HepG2 (cell line): ENCODE data around the gene NEDD4.

ENCODE experiments used
- HCFC1 ChIP-seq: fragments of 150-350 bp; IDR thresholded peaks from 2 replicates; pipeline ENCODE4 v1.6.1; 2014; ENCODE audit warnings: low read depth, low read length
- HDAC2 ChIP-seq: sonication (generic); formaldehyde crosslinking; IDR thresholded peaks from 2 replicates; pipeline ENCODE4 v1.4.0; 2020; ENCODE audit warnings: missing genetic modification reagents
- HOXA3 ChIP-seq: sonication (generic); formaldehyde crosslinking; IDR thresholded peaks from 2 replicates; pipeline ENCODE4 v1.5.0; 2020; ENCODE audit warnings: missing genetic modification reagents
- ZBTB33 ChIP-seq: sonication (generic); formaldehyde crosslinking; IDR thresholded peaks from 2 replicates; pipeline ENCODE4 v1.4.0; 2020; ENCODE audit warnings: missing genetic modification reagents
- ZNF12 ChIP-seq: sonication (generic); formaldehyde crosslinking; IDR thresholded peaks from 2 replicates; pipeline ENCODE4 v1.5.0; 2020; ENCODE audit warnings: missing genetic modification reagents

GRCh38 chr15:55899537-55899936 lies 93.9 kb downstream of the NEDD4 start:
- TF ChIP-seq ZBTB33 (CRISPR knock-in tag) (no peak), ZNF12 (no peak), HOXA3 (CRISPR knock-in tag) (no peak), HCFC1 (no peak), HDAC2 (CRISPR knock-in tag) (no peak)
